Large intestine (tissue), 3 donors: Measurements from ENCODE around the gene INPP4B. TPM values are rescaled to one million over a fixed set of nuclear protein-coding genes. Genes with fewer than 3 reads are reported as not detected.

Experiments
- DNase-seq, 2 donors: peaks; one replicate each; pipeline versions ENCODE4 v3.0.0 to v3.0.0-alpha.2; 2013
- H3K27ac ChIP-seq: one replicate; pipeline ENCODE4 v1.5.1; 2013; ENCODE audit warnings: low read length
- H3K27me3 ChIP-seq: 2 replicates; pipeline ENCODE4 v1.6.1; 2013; ENCODE audit warnings: low read length; ENCODE audit not compliant: control insufficient read depth, insufficient read depth
- H3K36me3 ChIP-seq: 2 replicates; pipeline ENCODE4 v1.6.1; 2013; ENCODE audit warnings: low read length; ENCODE audit not compliant: control insufficient read depth, insufficient read depth
- H3K4me1 ChIP-seq: one replicate; pipeline ENCODE4 v1.6.1; 2013; ENCODE audit warnings: low read length; ENCODE audit not compliant: control insufficient read depth, insufficient read depth
- H3K4me3 ChIP-seq: one replicate; pipeline ENCODE4 v1.5.1; 2013; ENCODE audit warnings: low read length
- H3K9me3 ChIP-seq: one replicate; pipeline ENCODE4 v1.6.1; 2013; ENCODE audit warnings: mild to moderate bottlenecking, low read depth, low read length, moderate library complexity; ENCODE audit not compliant: control insufficient read depth
- WGBS: methylation state at CpG from one replicate; pipeline ENCODE4 v1.1.5; 2013; ENCODE audit warnings: low lambda C conversion rate; ENCODE audit not compliant: insufficient coverage; 5-methylcytosine and 5-hydroxymethylcytosine counted together
- polyA plus RNA-seq: library from polyadenylated mRNA; unstranded; fragments of 120-200 nt; gene quantifications from one replicate; pipeline ENCODE4 v1.2.1, GENCODE V29; 2013

The INPP4B gene
- polyA plus RNA-seq, 1 donor, result 6.6 TPM

GRCh38 chr4:142095886-142096605, 750.1 kb downstream of the INPP4B start:
- Histone ChIP-seq H3K9me3 (no peaks in the 10 kb centered on the region), H3K27me3 (no peaks in the 10 kb centered on the region), H3K4me3 (no peak overlapping the region), H3K27ac (no peak overlapping the region), H3K4me1 (no peaks in the 10 kb centered on the region), H3K36me3 (no peaks in the 10 kb centered on the region)
- WGBS, result 100% methylated on average over 2 of the region's 3 CpGs
- DNase-seq, result no peak

- Histone ChIP-seq H3K9me3 (no peaks in the 10 kb centered on the region), H3K27ac (no peak overlapping the region)
Observed at GRCh38 chr4:142092941-142093340, 753.2 kb downstream of the INPP4B start.

GRCh38 chr4:142091691-142092182, 754.4 kb downstream of the INPP4B start:
- H3K27ac ChIP-seq, result no peak overlapping the region
- no peaks in the 10 kb centered on the region for H3K36me3 ChIP-seq
- no peak overlapping the region for H3K4me3 ChIP-seq
- no peak for DNase-seq
- H3K4me1 ChIP-seq, result no peaks in the 10 kb centered on the region
- no peaks in the 10 kb centered on the region for H3K9me3 ChIP-seq
- no CpG with 5 or more reads among the region's 4 CpGs for WGBS
- H3K27me3 ChIP-seq, result no peaks in the 10 kb centered on the region

More at GRCh38 chr4:142092941-142093340, 753.2 kb downstream of the INPP4B start:
- no CpG with 5 or more reads among the region's 1 CpG for WGBS
- Histone ChIP-seq H3K27me3 (no peaks in the 10 kb centered on the region), H3K4me3 (no peak overlapping the region), H3K36me3 (no peaks in the 10 kb centered on the region), H3K4me1 (no peaks in the 10 kb centered on the region)
- DNase-seq, result no peak

GRCh38 chr4:142091085-142091513, 755.0 kb downstream of the INPP4B start:
- no peaks in the 10 kb centered on the region for H3K9me3 ChIP-seq
- no peak for DNase-seq
- H3K36me3 ChIP-seq, result no peaks in the 10 kb centered on the region
- H3K4me3 ChIP-seq, result no peak overlapping the region
- WGBS, result 85% methylated on average over 2 of the region's 4 CpGs
- H3K27me3 ChIP-seq, result no peaks in the 10 kb centered on the region
- H3K4me1 ChIP-seq, result no peaks in the 10 kb centered on the region
- no peak overlapping the region for H3K27ac ChIP-seq

GRCh38 chr4:142088906-142089305, 757.2 kb downstream of the INPP4B start:
- DNase-seq, result no peak
- Histone ChIP-seq H3K27ac (no peak overlapping the region), H3K4me1 (no peaks in the 10 kb centered on the region), H3K36me3 (no peaks in the 10 kb centered on the region), H3K4me3 (no peak overlapping the region), H3K27me3 (no peaks in the 10 kb centered on the region), H3K9me3 (no peaks in the 10 kb centered on the region)
- WGBS, result no CpG with 5 or more reads among the region's 4 CpGs

GRCh38 chr4:142085513-142086292, 760.4 kb downstream of the INPP4B start:
- Histone ChIP-seq H3K9me3 (no peaks in the 10 kb centered on the region), H3K36me3 (no peaks in the 10 kb centered on the region), H3K27ac (no peak overlapping the region), H3K4me3 (no peak overlapping the region), H3K4me1 (no peaks in the 10 kb centered on the region), H3K27me3 (no peaks in the 10 kb centered on the region)
- DNase-seq, result no peak
- WGBS, result no CpG with 5 or more reads among the region's 4 CpGs

GRCh38 chr4:142083264-142083663, 762.8 kb downstream of the INPP4B start:
- 100% methylated on average over 1 of the region's 2 CpGs for whole genome bisulfite sequencing

GRCh38 chr4:142081025-142081424, 765.1 kb downstream of the INPP4B start:
- Histone ChIP-seq H3K9me3 (no peaks in the 10 kb centered on the region), H3K27ac (no peak overlapping the region), H3K4me1 (no peaks in the 10 kb centered on the region), H3K27me3 (no peaks in the 10 kb centered on the region), H3K36me3 (no peaks in the 10 kb centered on the region), H3K4me3 (no peak overlapping the region)
- peak in 1 of 2 donors; percentile 3 for DNase-seq
- 51% methylated on average over 4 of the region's 4 CpGs for WGBS

More at GRCh38 chr4:142083264-142083663, 762.8 kb downstream of the INPP4B start:
- no peaks in the 10 kb centered on the region for H3K36me3 ChIP-seq
- H3K9me3 ChIP-seq, result no peaks in the 10 kb centered on the region
- no peak overlapping the region for H3K4me3 ChIP-seq
- H3K27me3 ChIP-seq, result no peaks in the 10 kb centered on the region
- no peak for DNase-seq
- no peaks in the 10 kb centered on the region for H3K4me1 ChIP-seq
- no peak overlapping the region for H3K27ac ChIP-seq

- no peak for DNase-seq
- WGBS, result no CpG with 5 or more reads among the region's 1 CpG
- Histone ChIP-seq H3K27ac (no peak overlapping the region), H3K36me3 (no peaks in the 10 kb centered on the region), H3K27me3 (no peaks in the 10 kb centered on the region), H3K4me1 (no peaks in the 10 kb centered on the region), H3K9me3 (no peaks in the 10 kb centered on the region), H3K4me3 (no peak overlapping the region)
Observed at GRCh38 chr4:142079959-142080358, 766.1 kb downstream of the INPP4B start.

- no peak for DNase-seq
- H3K27ac ChIP-seq, result no peak overlapping the region
- H3K4me1 ChIP-seq, result no peaks in the 10 kb centered on the region
- 100% methylated on average over 1 of the region's 2 CpGs for WGBS
- H3K27me3 ChIP-seq, result no peaks in the 10 kb centered on the region
- H3K4me3 ChIP-seq, result no peak overlapping the region
- H3K36me3 ChIP-seq, result no peaks in the 10 kb centered on the region
- H3K9me3 ChIP-seq, result no peaks in the 10 kb centered on the region
Observed at GRCh38 chr4:142077048-142077447, 769.1 kb downstream of the INPP4B start.
